IPS DF 6.9 (cell line): Measurements from ENCODE around the gene C17orf50.

Experiments used
- DNase-seq: peaks from one replicate; pipeline ENCODE4 v3.0.0-alpha.2; 2013; ENCODE audit warnings: low read depth, low spot score
- H3K27ac ChIP-seq: one replicate; pipeline ENCODE4 v1.5.1; 2013; ENCODE audit warnings: low read length, control low read depth
- H3K27me3 ChIP-seq: 2 replicates; pipeline ENCODE4 v1.6.1; 2013; ENCODE audit warnings: mild to moderate bottlenecking, low read length; ENCODE audit not compliant: control insufficient read depth, insufficient read depth
- H3K36me3 ChIP-seq: 2 replicates; pipeline ENCODE4 v1.6.1; 2013; ENCODE audit warnings: low read length; ENCODE audit not compliant: control insufficient read depth, insufficient read depth
- H3K4me1 ChIP-seq: 2 replicates; pipeline ENCODE4 v1.6.1; 2013; ENCODE audit warnings: low read length; ENCODE audit not compliant: control insufficient read depth, insufficient read depth
- H3K4me3 ChIP-seq: 2 replicates; pipeline ENCODE4 v1.5.1; 2013; ENCODE audit warnings: mild to moderate bottlenecking, low read length
- H3K9me3 ChIP-seq: 2 replicates; pipeline ENCODE4 v1.6.1; 2013; ENCODE audit warnings: low read length, inconsistent platforms; ENCODE audit not compliant: control insufficient read depth, insufficient read depth
- WGBS: extraction: QIAGEN DNeasy Blood & Tissue Kit; methylation state at CpG from one replicate; pipeline ENCODE4 v1.1.7; 2013; ENCODE audit warnings: mixed read lengths, missing lambda C conversion rate; ENCODE audit not compliant: insufficient read length, insufficient coverage; 5-methylcytosine and 5-hydroxymethylcytosine counted together

C17orf50 gene

DNA sequence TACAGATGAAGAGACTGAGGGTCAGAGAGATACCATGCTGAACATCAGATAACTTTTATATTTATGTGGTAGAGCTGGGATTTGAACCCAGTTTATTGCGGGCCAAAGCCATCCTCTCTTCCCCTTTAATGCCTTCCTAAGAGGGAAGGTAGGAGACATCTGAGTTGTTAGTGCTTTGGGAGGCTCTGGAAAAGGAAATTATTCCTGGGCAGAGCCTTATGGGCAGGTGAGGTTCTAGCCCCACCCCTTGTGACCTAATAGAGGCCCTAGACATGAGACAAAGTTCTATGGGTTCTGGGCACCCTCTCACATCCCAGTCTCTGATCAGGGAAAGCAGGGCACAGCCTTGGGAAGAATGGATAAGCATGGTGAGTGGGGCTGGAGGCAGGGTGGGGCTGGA lies at the start of gene C17orf50:
C17orf50 (plus strand) TSS at position 301 of the 400 bp plus-strand sequence; CDS start at position 356, 55 bp downstream.
- peaks cover 1% of the 10 kb centered on the region; the same call in 1 of the 2 replicates for H3K4me1 ChIP-seq
- DNase-seq, result no peak
- H3K4me3 ChIP-seq, result no peak within 1 kb of the TSS
- no CpG with 5 or more reads among the region's 1 CpG for WGBS
- no peaks in the 10 kb centered on the region for H3K9me3 ChIP-seq
- H3K27ac ChIP-seq, result no peak within 1 kb of the TSS
- no peaks in the 10 kb centered on the region for H3K36me3 ChIP-seq
- no peaks in the 10 kb centered on the region for H3K27me3 ChIP-seq

GRCh38 chr17:35710950-35711349 lies 49.7 kb upstream of the C17orf50 start:
- Histone ChIP-seq H3K27ac (no peak overlapping the region), H3K9me3 (no peaks in the 10 kb centered on the region), H3K36me3 (0 out of 2 replicates have a peak, but pooled peaks cover 2% of the 10 kb centered on the region), H3K4me1 (no peaks in the 10 kb centered on the region), H3K27me3 (no peaks in the 10 kb centered on the region), H3K4me3 (no peak overlapping the region)
- DNase-seq, result no peak
- no CpG with 5 or more reads among the region's 2 CpGs for WGBS

- no peak for DNase-seq
- 0 out of 2 replicates have a peak, but pooled peaks cover 2% of the 10 kb centered on the region for H3K36me3 ChIP-seq
- no CpG with 5 or more reads among the region's 7 CpGs for WGBS
- H3K4me3 ChIP-seq, result no peak overlapping the region
- no peak overlapping the region for H3K27ac ChIP-seq
- no peaks in the 10 kb centered on the region for H3K9me3 ChIP-seq
- H3K27me3 ChIP-seq, result no peaks in the 10 kb centered on the region
- H3K4me1 ChIP-seq, result no peaks in the 10 kb centered on the region
Observed at GRCh38 chr17:35713069-35713728, 47.5 kb upstream of the C17orf50 start.

- DNase-seq, result no peak
- H3K36me3 ChIP-seq, result 0 out of 2 replicates have a peak, but pooled peaks cover 2% of the 10 kb centered on the region
- no peaks in the 10 kb centered on the region for H3K4me1 ChIP-seq
- 100% methylated on average over 2 of the region's 2 CpGs for WGBS
- no peak overlapping the region for H3K4me3 ChIP-seq
- no peak overlapping the region for H3K27ac ChIP-seq
- H3K9me3 ChIP-seq, result no peaks in the 10 kb centered on the region
- no peaks in the 10 kb centered on the region for H3K27me3 ChIP-seq
Observed at GRCh38 chr17:35714988-35715387, 45.7 kb upstream of the C17orf50 start.

- Histone ChIP-seq H3K27ac (no peak overlapping the region), H3K9me3 (no peaks in the 10 kb centered on the region), H3K36me3 (0 out of 2 replicates have a peak, but pooled peaks cover 2% of the 10 kb centered on the region), H3K4me3 (no peak overlapping the region), H3K4me1 (no peaks in the 10 kb centered on the region), H3K27me3 (no peaks in the 10 kb centered on the region)
- no peak for DNase-seq
Observed at GRCh38 chr17:35715416-35715815, 45.3 kb upstream of the C17orf50 start.

GRCh38 chr17:35716173-35716572 lies 44.5 kb upstream of the C17orf50 start:
- H3K4me1 ChIP-seq, result no peaks in the 10 kb centered on the region
- no peak overlapping the region for H3K4me3 ChIP-seq
- no CpG with 5 or more reads among the region's 3 CpGs for WGBS
- H3K9me3 ChIP-seq, result no peaks in the 10 kb centered on the region
- H3K27ac ChIP-seq, result no peak overlapping the region
- no peak for DNase-seq
- H3K36me3 ChIP-seq, result no peaks in the 10 kb centered on the region
- H3K27me3 ChIP-seq, result no peaks in the 10 kb centered on the region

DNA sequence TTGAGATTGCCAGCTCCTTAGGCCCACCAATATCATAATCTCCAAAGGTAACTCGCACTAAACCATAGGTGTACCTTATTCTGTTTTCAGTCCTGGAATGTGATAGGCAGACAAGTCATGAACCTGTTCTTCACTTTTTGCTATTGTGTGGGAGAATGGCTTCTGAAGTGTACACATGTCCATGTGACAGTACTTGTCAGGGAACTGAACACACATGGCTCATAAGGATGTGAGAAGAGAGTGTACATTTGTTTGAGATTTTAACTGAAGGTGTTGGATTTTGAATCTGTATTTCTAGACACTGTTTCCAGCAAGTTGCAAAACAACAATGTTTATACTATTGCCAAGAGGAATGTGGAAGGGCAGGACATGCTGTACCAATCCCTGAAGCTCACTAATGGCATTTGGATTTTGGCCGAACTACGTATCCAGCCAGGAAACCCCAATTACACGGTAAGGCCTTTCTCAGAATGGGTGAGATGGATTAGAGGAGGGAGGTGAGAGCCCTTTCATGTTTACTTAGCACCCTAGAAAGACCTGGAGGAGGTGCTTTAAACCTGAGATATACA lies 43.7 kb upstream of the C17orf50 start:
- Histone ChIP-seq H3K4me3 (no peak overlapping the region), H3K36me3 (no peaks in the 10 kb centered on the region), H3K27me3 (no peaks in the 10 kb centered on the region), H3K9me3 (no peaks in the 10 kb centered on the region), H3K4me1 (no peaks in the 10 kb centered on the region), H3K27ac (no peak overlapping the region)
- no peak for DNase-seq
- WGBS, result no CpG with 5 or more reads among the region's 4 CpGs

DNA sequence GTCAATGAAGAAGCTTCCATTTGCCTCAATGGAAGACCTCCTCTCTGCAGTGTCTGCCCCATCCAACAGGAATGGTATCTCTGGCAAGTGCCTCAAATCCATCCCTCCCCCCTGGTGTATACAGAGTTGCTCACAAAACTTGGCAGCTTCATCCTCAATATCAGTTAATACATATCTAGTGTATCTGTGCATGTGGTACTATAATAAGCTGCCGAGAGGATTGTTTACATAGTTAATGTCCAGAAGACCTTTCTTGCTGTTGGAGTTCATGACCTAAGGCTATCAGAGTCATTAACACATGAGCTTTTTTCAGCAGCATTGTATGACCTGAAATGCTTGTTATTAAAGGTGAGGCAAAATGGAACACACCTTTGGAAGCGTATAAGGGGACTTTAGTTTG lies 43.2 kb upstream of the C17orf50 start:
- no peak overlapping the region for H3K27ac ChIP-seq
- no peaks in the 10 kb centered on the region for H3K4me1 ChIP-seq
- no CpG with 5 or more reads among the region's 2 CpGs for WGBS
- H3K27me3 ChIP-seq, result no peaks in the 10 kb centered on the region
- H3K9me3 ChIP-seq, result no peaks in the 10 kb centered on the region
- no peaks in the 10 kb centered on the region for H3K36me3 ChIP-seq
- no peak for DNase-seq
- no peak overlapping the region for H3K4me3 ChIP-seq

- Histone ChIP-seq H3K4me3 (no peak overlapping the region), H3K4me1 (no peaks in the 10 kb centered on the region), H3K36me3 (peaks cover 3% of the 10 kb centered on the region; the same call in 1 of the 2 replicates), H3K27me3 (no peaks in the 10 kb centered on the region), H3K9me3 (no peaks in the 10 kb centered on the region), H3K27ac (no peak overlapping the region)
- no peak for DNase-seq
- WGBS, result no CpG with 5 or more reads among the region's 2 CpGs
Observed at GRCh38 chr17:35723735-35724134, 37.0 kb upstream of the C17orf50 start.

- Histone ChIP-seq H3K36me3 (peaks cover 3% of the 10 kb centered on the region; the same call in 1 of the 2 replicates), H3K4me1 (peaks cover 2% of the 10 kb centered on the region; the same call in 1 of the 2 replicates), H3K9me3 (no peaks in the 10 kb centered on the region), H3K27ac (no peak overlapping the region), H3K27me3 (no peaks in the 10 kb centered on the region), H3K4me3 (no peak overlapping the region)
- DNase-seq, result no peak
- WGBS, result no CpG with 5 or more reads among the region's 4 CpGs
Observed at GRCh38 chr17:35725058-35725457, 35.6 kb upstream of the C17orf50 start.

DNA sequence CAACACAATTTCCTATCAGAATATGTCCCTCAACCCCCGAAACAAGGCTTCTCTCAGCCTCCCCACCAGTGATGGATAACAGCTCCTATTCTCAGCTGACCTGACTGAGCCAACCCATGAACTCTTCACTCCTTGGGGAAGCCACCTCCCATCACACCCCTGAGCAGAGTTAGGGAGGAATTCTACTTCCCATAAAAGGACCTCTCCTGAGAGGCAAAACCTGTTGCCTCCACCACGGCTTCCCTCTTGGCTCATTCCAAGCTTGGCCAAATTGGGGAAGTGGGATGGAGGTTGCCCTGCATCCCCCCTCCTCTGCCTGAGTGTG lies 34.9 kb upstream of the C17orf50 start:
- Histone ChIP-seq H3K36me3 (peaks cover 3% of the 10 kb centered on the region; the same call in 1 of the 2 replicates), H3K9me3 (no peaks in the 10 kb centered on the region), H3K27ac (no peak overlapping the region), H3K27me3 (no peaks in the 10 kb centered on the region), H3K4me1 (peaks cover 2% of the 10 kb centered on the region; the same call in 1 of the 2 replicates), H3K4me3 (no peak overlapping the region)
- WGBS, result no CpG with 5 or more reads among the region's 2 CpGs
- DNase-seq, result no peak
